ENCODE results near the gene TAF11L4.
A peak's percentile ranks its signal among the peaks of the same experiment; 100 is the strongest.
"Not testable (repeated sequence)": the region's sequence is repeated elsewhere in the genome, so short reads cannot be mapped to it uniquely, and the experiment has no call there.

TAF11L4 gene

GRCh38 chr5:17521501-17521900 lies at the start of gene TAF11L4:
TSS of gene TAF11L4 (plus strand) at chr5:17521801.
- DNase-seq = not testable (repeated sequence)

- DNase-seq = not testable (repeated sequence)
Observed at GRCh38 chr5:17475064-17475463, 46.5 kb upstream of the TAF11L4 start.

GRCh38 chr5:17477043-17477442 lies 44.6 kb upstream of the TAF11L4 start:
- DNase-seq = no peak

GRCh38 chr5:17477573-17478265 lies 43.9 kb upstream of the TAF11L4 start:
- no peak for DNase-seq

- DNase-seq = no peak
Observed at GRCh38 chr5:17481378-17481777, 40.2 kb upstream of the TAF11L4 start.

- DNase-seq = no peak
Observed at GRCh38 chr5:17482790-17483189, 38.8 kb upstream of the TAF11L4 start.

GRCh38 chr5:17486464-17487173 lies 35.0 kb upstream of the TAF11L4 start:
- DNase-seq = not testable (repeated sequence)

GRCh38 chr5:17487174-17487512 lies 34.5 kb upstream of the TAF11L4 start:
- no peak for DNase-seq

GRCh38 chr5:17491257-17491656 lies 30.3 kb upstream of the TAF11L4 start:
- not testable (repeated sequence) for DNase-seq

- no peak for DNase-seq
Observed at GRCh38 chr5:17492770-17493169, 28.8 kb upstream of the TAF11L4 start.

- no peak for DNase-seq
Observed at GRCh38 chr5:17497446-17497845, 24.2 kb upstream of the TAF11L4 start.

- not testable (repeated sequence) for DNase-seq
Observed at GRCh38 chr5:17497931-17498330, 23.7 kb upstream of the TAF11L4 start, which contains the start of gene TAF11L2. TSS of gene TAF11L2 (plus strand) at chr5:17498231.

- no peak for DNase-seq
Observed at GRCh38 chr5:17511775-17512325, 9.8 kb upstream of the TAF11L4 start.

- peak; percentile 70 for DNase-seq
Observed at GRCh38 chr5:17517526-17517925, 4.1 kb upstream of the TAF11L4 start.

- DNase-seq = not testable (repeated sequence)
Observed at GRCh38 chr5:17518067-17518466, 3.5 kb upstream of the TAF11L4 start, which contains the start of gene TAF11L3. TSS of gene TAF11L3 (plus strand) at chr5:17518367.

- DNase-seq = not testable (repeated sequence)
Observed at GRCh38 chr5:17519508-17519907, 2.1 kb upstream of the TAF11L4 start.

GRCh38 chr5:17524935-17525334 lies 3.3 kb downstream of the TAF11L4 start, which contains the start of gene TAF11L5:
TSS of gene TAF11L5 (plus strand) at chr5:17525235.
- not testable (repeated sequence) for DNase-seq

GRCh38 chr5:17526504-17526903 lies 4.9 kb downstream of the TAF11L4 start:
- not testable (repeated sequence) for DNase-seq

- DNase-seq = not testable (repeated sequence)
Observed at GRCh38 chr5:17528369-17528768, 6.8 kb downstream of the TAF11L4 start, which contains the start of gene TAF11L6. TSS of gene TAF11L6 (plus strand) at chr5:17528669.

All from activated effector memory CD4-positive, alpha-beta T cell treated with anti-CD3 and anti-CD28 coated beads, Interleukin-2, amount 50 U/mL, for 16 hours (primary cell).